Measurements from ENCODE around the gene SPTBN4.

SPTBN4 gene

DNA sequence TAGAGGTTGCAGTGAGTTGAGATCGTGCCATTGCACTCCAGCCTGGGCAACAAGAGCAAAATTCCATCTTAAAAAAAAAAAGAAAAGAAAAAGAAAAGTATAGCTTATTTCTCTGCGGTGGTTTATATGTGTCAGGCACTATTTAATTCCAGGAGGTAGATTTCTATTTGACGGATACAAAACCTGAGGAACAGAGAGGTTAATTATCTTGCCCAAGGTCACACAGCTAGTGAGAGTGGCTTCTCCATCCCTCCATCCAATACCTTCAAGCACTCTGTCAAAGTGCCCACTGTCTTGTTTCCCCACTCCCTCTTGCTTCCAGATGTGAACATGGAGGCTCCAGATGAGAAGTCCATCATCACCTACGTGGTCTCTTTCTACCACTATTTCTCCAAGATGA, 34.8 kb downstream of the SPTBN4 start:
- no peak overlapping the region for H3K4me3 ChIP-seq (ENCODE audit: low read depth, low read length)
- TF ChIP-seq, protein P1, sequence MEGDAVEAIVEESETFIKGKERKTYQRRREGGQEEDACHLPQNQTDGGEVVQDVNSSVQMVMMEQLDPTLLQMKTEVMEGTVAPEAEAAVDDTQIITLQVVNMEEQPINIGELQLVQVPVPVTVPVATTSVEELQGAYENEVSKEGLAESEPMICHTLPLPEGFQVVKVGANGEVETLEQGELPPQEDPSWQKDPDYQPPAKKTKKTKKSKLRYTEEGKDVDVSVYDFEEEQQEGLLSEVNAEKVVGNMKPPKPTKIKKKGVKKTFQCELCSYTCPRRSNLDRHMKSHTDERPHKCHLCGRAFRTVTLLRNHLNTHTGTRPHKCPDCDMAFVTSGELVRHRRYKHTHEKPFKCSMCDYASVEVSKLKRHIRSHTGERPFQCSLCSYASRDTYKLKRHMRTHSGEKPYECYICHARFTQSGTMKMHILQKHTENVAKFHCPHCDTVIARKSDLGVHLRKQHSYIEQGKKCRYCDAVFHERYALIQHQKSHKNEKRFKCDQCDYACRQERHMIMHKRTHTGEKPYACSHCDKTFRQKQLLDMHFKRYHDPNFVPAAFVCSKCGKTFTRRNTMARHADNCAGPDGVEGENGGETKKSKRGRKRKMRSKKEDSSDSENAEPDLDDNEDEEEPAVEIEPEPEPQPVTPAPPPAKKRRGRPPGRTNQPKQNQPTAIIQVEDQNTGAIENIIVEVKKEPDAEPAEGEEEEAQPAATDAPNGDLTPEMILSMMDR (IDR thresholded peaks at IDR 0.05; ENCODE audit: borderline replicate concordance, insufficient read depth, low read depth, low read length): no peak

DNA sequence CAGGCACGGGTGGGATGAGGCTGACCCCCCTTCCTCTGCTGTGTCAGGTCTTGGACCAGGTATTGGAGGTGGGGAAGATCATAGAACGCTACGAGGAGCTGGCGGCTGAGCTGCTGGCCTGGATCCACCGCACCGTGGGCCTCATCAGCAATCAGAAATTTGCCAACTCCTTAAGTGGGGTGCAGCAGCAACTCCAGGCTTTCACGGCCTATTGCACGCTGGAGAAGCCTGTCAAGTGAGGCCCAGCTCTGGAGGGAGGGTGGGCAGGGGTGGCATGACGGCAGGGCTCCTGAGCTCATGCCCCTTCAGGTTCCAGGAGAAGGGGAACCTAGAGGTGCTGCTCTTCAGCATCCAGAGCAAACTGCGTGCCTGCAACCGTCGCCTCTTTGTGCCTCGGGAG, 35.3 kb downstream of the SPTBN4 start:
- H3K4me3 ChIP-seq (ENCODE audit: low read depth, low read length): no peak overlapping the region
- TF ChIP-seq, protein P1 (IDR thresholded peaks at IDR 0.05; ENCODE audit: borderline replicate concordance, insufficient read depth, low read depth, low read length): no peak

DNA sequence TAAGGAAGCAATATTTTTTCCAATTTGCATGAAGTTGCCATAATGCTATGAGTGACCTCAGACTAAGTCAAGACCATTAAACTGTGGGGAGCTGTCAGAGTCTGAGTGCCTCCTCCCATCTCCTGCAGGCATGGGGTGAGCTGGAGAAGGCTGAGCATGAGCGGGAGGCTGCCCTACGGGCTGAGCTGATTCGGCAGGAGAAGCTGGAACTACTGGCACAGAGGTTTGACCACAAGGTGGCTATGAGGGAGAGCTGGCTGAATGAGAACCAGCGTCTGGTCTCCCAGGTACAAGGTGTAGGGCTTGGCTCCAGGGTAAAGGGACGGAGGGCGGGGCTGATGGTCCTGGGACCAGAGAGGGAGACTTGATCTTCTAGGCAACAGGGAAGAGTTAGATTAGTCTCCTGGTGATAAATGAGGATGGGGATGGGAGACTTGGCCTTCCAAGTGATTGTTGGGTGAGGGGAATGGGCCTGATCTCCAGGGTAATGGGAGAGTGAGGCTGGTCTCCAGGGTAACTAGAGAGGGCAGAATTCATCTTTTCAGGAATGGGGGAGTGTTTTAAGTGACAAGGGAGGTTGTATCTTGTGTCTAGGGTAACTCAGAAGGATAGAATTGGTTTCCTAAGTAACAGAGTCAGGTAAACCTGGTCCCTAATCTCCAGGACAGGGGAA, 36.0 kb downstream of the SPTBN4 start:
- TF ChIP-seq, protein P1 (IDR thresholded peaks at IDR 0.05; ENCODE audit: borderline replicate concordance, insufficient read depth, low read depth, low read length): no peak
- H3K4me3 ChIP-seq (ENCODE audit: low read depth, low read length): no peak overlapping the region

DNA sequence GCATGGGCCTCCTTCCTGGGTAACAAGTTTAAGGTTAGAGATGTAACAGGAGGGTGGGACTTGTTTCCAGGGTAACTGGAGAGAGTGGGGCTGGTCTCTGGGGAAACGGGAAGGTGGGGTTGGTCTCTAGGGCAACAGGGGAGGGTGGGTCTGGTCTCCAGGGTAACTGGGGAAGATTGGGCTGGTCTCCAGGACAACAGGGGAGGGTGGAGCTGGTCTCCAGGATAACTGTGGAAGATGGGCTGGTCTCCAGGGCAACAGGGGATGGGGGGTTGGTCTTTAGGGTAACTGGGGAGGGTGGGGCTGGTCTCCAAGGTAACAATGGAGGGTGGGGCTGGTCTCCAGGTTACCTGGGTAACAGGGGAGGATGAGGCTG, 36.5 kb downstream of the SPTBN4 start:
- no peak overlapping the region for H3K4me3 ChIP-seq (ENCODE audit: low read depth, low read length)
- TF ChIP-seq, protein P1 (IDR thresholded peaks at IDR 0.05; ENCODE audit: borderline replicate concordance, insufficient read depth, low read depth, low read length): no peak

DNA sequence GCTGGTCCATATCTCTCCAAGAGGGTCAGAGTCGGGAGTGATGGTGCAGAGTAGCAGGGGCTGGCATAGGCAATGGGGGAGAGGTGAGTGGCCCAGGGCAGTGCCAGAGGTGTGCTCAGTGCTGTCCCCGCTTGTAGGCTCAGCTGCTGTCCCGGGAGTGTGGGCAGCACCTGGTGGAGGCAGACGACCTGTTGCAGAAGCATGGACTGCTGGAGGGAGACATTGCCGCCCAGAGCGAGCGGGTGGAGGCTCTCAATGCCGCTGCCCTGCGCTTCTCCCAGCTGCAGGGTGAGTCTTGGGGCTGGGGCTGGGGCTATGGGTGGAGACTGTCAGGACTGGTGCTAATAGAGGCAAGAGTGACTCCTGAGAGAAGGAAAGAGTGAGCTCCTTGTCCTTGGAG, 39.3 kb downstream of the SPTBN4 start:
- H3K4me3 ChIP-seq (ENCODE audit: low read depth, low read length): no peak overlapping the region
- TF ChIP-seq, protein P1 (IDR thresholded peaks at IDR 0.05; ENCODE audit: borderline replicate concordance, insufficient read depth, low read depth, low read length): no peak

DNA sequence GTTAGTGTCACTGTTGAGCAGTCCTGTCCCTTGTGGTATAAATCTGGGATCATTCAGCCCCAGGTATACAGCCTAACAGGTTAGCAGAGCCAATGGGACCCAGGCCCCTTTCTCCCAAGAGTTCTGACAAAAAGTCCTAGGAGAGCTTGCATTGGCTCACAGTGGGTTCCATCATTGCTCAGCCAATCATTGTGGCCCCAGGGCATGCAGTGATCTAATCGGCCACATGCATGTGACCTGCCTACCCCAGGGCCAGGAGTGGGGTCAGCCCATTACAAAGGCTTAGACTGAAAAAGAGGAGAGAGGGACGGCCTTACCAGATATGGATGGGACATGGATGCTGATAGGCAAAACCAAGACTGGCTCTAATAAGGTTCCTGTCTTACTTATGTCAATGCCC, 41.1 kb downstream of the SPTBN4 start:
- TF ChIP-seq, protein P1 (IDR thresholded peaks at IDR 0.05; ENCODE audit: borderline replicate concordance, insufficient read depth, low read depth, low read length): no peak
- no peak overlapping the region for H3K4me3 ChIP-seq (ENCODE audit: low read depth, low read length)

DNA sequence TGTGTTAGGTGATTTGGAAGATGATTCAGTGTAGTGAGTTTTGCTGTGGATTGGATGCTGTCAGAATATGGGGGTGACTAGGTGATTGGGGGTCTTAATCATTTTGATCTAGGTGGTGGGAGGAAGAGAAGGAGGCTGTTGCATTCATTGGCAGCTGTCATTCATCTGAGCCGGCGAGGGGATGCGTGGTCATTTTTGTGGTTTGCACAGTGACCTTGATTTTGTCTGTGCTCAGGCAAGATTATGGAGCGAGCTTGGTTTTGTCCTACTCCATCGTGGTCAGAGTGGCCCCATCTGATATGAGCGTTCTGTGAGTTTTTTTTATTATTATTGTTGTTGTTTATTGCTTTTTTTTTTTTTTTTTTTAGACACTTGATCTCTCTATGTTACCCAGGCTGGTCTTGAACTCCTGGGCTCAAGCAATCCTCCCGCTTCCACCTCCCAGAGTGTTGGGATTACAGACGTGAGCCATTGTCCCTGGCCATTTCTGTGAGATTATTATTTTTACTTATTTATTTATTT, 42.0 kb downstream of the SPTBN4 start:
- H3K4me3 ChIP-seq (ENCODE audit: low read depth, low read length): no peak overlapping the region
- TF ChIP-seq, protein P1 (IDR thresholded peaks at IDR 0.05; ENCODE audit: borderline replicate concordance, insufficient read depth, low read depth, low read length): no peak

Data from GM12875 (cell line).